ENCODE measurements around the gene POC1B.

The POC1B gene

GRCh38 chr12:89421092-89421835 lies 104.6 kb downstream of the POC1B start:
- DNase-seq (ENCODE audit: low read depth in 3 of 3): no peak

DNA sequence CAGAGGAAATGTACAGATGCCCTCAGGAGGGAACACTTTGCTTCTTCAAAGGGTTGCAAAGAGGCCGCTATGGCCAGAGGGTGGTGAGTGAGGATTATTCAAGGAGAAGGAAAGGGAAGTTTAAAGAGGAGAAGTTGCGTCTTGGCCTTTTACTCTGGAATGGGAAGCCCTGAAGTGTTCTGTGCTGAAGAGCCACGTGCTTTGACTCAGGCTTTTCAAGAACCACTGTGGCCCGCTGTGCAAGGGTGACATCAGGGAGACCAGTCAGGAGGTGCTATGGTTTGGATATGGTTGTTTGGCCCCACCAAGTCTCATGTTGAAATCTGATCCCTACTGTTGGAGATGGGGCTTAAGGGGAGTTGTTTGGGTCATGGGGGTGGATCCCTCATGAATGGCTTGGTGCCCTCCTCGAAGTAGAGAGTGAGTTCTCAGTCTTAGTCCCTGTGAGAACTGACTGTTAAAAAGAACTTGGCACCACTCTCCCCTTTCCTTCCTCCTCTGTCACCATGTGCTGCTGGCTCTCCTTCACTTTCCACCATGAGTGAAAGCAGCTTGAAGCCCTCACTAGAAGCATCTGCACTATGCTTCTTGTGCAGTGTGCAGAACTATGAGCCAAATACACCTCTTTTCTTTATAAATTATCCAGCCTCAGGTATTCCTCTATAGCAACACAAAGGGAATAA lies 107.5 kb downstream of the POC1B start:
- no peak for DNase-seq (ENCODE audit: low read depth in 3 of 3)

- DNase-seq (ENCODE audit: low read depth in 3 of 3): no peak
These were observed 108.4 kb downstream of the POC1B start for GRCh38 chr12:89417246-89417977.

DNA sequence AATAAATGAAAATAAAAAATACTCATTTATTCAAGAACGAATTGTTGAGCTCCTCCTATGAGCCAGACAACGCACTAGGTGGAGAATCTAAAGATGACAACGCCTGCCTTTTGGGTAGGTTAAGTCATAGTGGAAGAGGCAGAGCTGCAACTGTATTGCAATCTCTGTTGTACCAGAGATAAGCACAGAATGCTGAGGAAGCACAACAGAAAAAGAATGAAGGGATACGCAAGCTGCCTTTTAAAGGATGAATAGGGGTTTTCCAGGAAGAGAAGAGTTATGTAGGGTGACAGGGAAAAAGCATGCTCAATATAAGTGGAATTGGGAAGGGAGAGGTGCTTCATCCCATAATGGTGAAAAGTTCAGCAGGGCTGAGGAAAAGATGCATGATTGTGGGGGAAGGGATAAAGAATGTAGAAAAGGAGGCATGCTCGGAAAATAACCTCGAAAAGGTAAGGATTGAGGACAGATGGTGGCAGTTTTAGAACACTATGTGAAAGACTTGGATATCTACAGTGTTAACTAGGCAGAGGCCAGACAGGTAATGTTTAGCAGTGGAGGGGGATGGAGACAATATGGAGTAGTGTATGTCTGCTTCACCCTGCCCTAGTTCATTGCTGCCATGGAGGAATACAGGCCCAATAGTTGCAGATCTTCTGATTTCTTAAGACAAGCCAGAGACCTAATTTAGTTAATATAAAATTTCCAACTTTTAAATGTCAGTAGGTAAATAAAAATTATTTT lies 109.6 kb downstream of the POC1B start:
- no peak for DNase-seq (ENCODE audit: low read depth in 3 of 3)

GRCh38 chr12:89414851-89415250 lies 111.0 kb downstream of the POC1B start:
- DNase-seq (ENCODE audit: low read depth in 3 of 3): no peak

- DNase-seq (ENCODE audit: low read depth in 3 of 3): no peak
These were observed 111.5 kb downstream of the POC1B start for GRCh38 chr12:89414322-89414721.

GRCh38 chr12:89413234-89413633 lies 112.6 kb downstream of the POC1B start:
- no peak for DNase-seq (ENCODE audit: low read depth in 3 of 3)

GRCh38 chr12:89412665-89413064 lies 113.2 kb downstream of the POC1B start:
- DNase-seq (ENCODE audit: low read depth in 3 of 3): no peak

DNA sequence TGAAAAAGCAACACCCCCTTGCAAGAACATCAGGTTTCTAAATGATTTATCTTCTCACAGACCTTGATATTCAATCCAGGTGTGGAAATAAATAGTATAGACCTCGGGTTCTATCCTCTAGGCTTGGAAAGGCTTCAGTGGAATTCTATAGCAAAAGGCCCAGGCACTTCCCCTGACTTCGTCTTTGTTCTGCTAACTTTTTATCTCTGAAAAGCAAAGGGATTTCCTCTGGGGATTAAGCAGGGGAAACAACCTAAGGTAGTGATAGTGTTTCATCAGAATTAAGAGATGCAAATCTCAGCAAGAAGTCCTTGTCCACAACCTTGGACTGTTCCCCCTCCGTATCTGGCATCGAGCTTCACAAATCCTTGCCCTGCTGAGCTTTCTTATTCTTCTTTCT lies 114.0 kb downstream of the POC1B start:
- no peak for DNase-seq (ENCODE audit: low read depth in 3 of 3)

DNA sequence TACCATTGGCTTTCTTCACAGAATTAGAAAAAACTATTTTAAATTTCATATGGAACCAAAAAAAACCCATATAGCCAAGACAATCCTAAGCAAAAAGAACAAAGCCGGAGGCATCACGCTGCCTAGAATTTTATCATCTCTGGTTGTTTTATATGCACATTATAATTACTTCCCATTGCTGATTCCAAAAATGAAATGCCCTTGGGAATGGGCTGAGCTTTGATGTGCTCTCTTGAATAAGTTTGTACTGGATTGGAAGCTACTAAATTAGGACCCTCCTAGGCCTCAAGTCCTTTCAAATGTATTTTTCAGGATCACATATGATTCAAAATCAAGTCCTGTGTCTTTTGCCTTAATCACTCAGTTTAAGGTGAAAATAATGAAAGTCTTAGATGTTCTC lies 114.6 kb downstream of the POC1B start:
- DNase-seq (ENCODE audit: low read depth in 3 of 3): no peak

GRCh38 chr12:89405626-89406345 lies 120.1 kb downstream of the POC1B start:
- no peak for DNase-seq (ENCODE audit: low read depth in 3 of 3)

DNA sequence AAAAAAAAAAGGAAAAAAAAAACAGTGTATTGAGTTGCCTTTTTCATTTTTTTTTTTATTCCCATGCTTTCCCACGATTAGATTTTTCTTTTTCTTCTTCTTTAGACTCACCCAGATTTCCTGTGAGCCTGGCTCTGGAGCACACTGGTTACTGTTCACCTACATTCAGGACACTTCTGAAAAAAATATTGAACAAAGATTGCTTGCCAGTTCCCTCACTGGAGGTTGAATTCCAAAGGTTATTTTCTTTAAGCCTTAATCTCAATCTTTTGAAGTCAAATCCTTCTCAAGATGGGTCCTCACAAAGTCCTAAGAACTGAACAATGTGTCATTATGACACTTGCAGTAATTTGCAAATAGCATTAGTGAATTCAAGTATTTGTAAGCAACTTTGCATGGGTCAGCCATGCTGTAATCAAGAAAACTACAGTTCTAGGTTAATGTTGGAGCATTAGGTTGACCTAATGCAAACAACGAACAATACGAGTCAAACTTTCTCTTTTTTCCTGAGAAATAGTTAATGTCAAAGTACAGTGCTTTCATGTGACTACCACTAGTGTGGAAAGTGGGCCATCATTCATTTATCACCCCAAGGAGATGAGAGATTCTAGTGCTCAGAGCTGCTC lies 124.3 kb downstream of the POC1B start:
- DNase-seq (ENCODE audit: low read depth in 3 of 3): no peak

GRCh38 chr12:89400415-89400814 lies 125.4 kb downstream of the POC1B start:
- DNase-seq (ENCODE audit: low read depth in 3 of 3): no peak

- DNase-seq (ENCODE audit: low read depth in 3 of 3): no peak
These were observed 130.1 kb downstream of the POC1B start for GRCh38 chr12:89395712-89396111.

GRCh38 chr12:89393551-89394121 lies 132.2 kb downstream of the POC1B start:
- no peak for DNase-seq (ENCODE audit: low read depth in 3 of 3)

- DNase-seq (ENCODE audit: low read depth in 3 of 3): no peak
These were observed 133.5 kb downstream of the POC1B start for GRCh38 chr12:89392391-89392790.

DNA sequence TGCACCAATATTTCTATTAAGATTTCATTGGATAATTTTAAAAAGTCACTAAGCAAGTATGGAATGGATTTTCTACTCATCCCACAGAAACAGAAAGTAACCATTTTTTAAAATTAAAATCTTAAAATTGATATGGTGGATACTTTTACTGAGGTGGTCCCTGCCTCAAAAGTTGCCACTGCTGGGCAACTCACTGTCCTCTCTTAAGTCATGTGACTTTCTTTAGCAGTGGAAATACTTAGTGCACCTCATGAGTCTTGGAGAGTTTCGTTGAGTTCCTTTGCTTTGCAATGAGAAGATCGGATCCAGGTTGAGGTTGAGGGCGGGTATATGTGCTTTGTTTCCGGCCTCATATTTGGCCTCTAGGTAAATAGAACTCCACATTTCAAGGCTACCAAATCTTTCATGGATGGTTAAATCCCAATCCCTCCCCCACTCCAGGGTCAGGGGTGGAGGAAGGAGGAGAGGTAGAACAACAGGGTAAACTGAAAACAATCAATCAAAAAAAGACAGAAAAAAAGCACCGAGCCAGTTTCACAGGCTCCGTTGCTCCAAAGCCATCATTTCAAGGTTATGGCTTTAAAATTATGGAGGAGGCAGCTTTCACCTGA lies 134.0 kb downstream of the POC1B start:
- no peak for DNase-seq (ENCODE audit: low read depth in 3 of 3)

- no peak for DNase-seq (ENCODE audit: low read depth in 3 of 3)
These were observed 134.8 kb downstream of the POC1B start for GRCh38 chr12:89390802-89391673.

Measured in stimulated activated CD4-positive, alpha-beta T cell treated with anti-CD3 and anti-CD28 coated beads, TNF-alpha, amount 100 ng/mL, for 4 hours (primary cell).